Activated CD4-positive, alpha-beta T cell treated with anti-CD3 and anti-CD28 coated beads for 24 hours (primary cell): Measurements from ENCODE around the gene ZFR.

ENCODE experiments used
- DNase-seq, 2 donors: peaks; one replicate each; pipeline ENCODE4 v3.0.0-alpha.2; 2020; ENCODE audit warnings: low read depth in 2 of 2

ZFR gene

GRCh38 chr5:32444431-32445286 is at the start of gene ZFR:
Gene ZFR, minus strand, starts transcription at chr5:32444740. Its CDS starts 82 bp downstream, at chr5:32444658.
- DNase-seq, result peak; percentile 84 to 88

- DNase-seq, result no peak
Measured at GRCh38 chr5:32490972-32491557, 46.5 kb upstream of the ZFR start.

GRCh38 chr5:32489791-32490562 is 45.4 kb upstream of the ZFR start:
- peak; percentile 62 for DNase-seq

GRCh38 chr5:32487424-32487823 is 42.9 kb upstream of the ZFR start:
- no peak for DNase-seq

- no peak for DNase-seq
Measured at GRCh38 chr5:32487008-32487407, 42.5 kb upstream of the ZFR start.

GRCh38 chr5:32482193-32482592 is 37.7 kb upstream of the ZFR start:
- DNase-seq, result no peak

GRCh38 chr5:32479096-32479495 is 34.6 kb upstream of the ZFR start:
- no peak for DNase-seq

GRCh38 chr5:32476891-32477290 is 32.4 kb upstream of the ZFR start:
- DNase-seq, result no peak

- DNase-seq, result no peak
Measured at GRCh38 chr5:32475334-32476097, 31.0 kb upstream of the ZFR start.

GRCh38 chr5:32474209-32474854 is 29.8 kb upstream of the ZFR start:
- no peak for DNase-seq

- no peak for DNase-seq
Measured at GRCh38 chr5:32473072-32473471, 28.5 kb upstream of the ZFR start.

GRCh38 chr5:32471784-32472183 is 27.2 kb upstream of the ZFR start:
- no peak for DNase-seq

GRCh38 chr5:32465076-32465475 is 20.5 kb upstream of the ZFR start:
- DNase-seq, result no peak

GRCh38 chr5:32462618-32463017 is 18.1 kb upstream of the ZFR start:
- DNase-seq, result peak in 1 of 2 donors; percentile 41

- no peak for DNase-seq
Measured at GRCh38 chr5:32461441-32462120, 17.0 kb upstream of the ZFR start.

GRCh38 chr5:32460702-32461101 is 16.2 kb upstream of the ZFR start:
- DNase-seq, result no peak

- no peak for DNase-seq
Measured at GRCh38 chr5:32458880-32459495, 14.4 kb upstream of the ZFR start.

- DNase-seq, result no peak
Measured at GRCh38 chr5:32455311-32455710, 10.8 kb upstream of the ZFR start.

- no peak for DNase-seq
Measured at GRCh38 chr5:32454821-32455220, 10.3 kb upstream of the ZFR start.

- no peak for DNase-seq
Measured at GRCh38 chr5:32453916-32454315, 9.4 kb upstream of the ZFR start.
